Sigmoid colon (tissue), 4 donors: Measurements from ENCODE around the gene EFNA5.

ENCODE experiments used
- CTCF ChIP-seq, 4 experiments: fragments of 450-650 bp in 3 of 4; fragments of 200-600 bp in 1 of 4; IDR thresholded peaks; one replicate each; pipeline ENCODE4 v1.5.1; 2016 to 2019; ENCODE audit warnings: antibody characterized with exemption in 4 of 4, mild to moderate bottlenecking in 3 of 4, moderate library complexity in 2 of 4
- EP300 ChIP-seq, 4 donors: sonication (generic); formaldehyde crosslinking; IDR thresholded peaks; one replicate each; pipeline ENCODE4 v1.6.1; 2017; ENCODE audit warnings: antibody characterized with exemption in 4 of 4
- POLR2A ChIP-seq, 2 donors: fragments of 450-650 bp; IDR thresholded peaks; one replicate each; pipeline ENCODE4 v1.6.1; 2016; ENCODE audit warnings: antibody characterized with exemption in 2 of 2, mild to moderate bottlenecking in 2 of 2, moderate library complexity in 2 of 2
- POLR2AphosphoS5 ChIP-seq, 4 donors: sonication (generic); formaldehyde crosslinking; IDR thresholded peaks; one replicate each; pipeline ENCODE4 v1.6.1; 2017; ENCODE audit warnings: antibody characterized with exemption in 4 of 4

- TF ChIP-seq CTCF (IDR thresholded peaks at IDR 0.05) (no peak), POLR2AphosphoS5 (IDR thresholded peaks at IDR 0.05) (no peak), EP300 (IDR thresholded peaks at IDR 0.05) (no peak), POLR2A (IDR thresholded peaks at IDR 0.05) (no peak)
Observed at GRCh38 chr5:107612541-107612940, 58.2 kb downstream of the EFNA5 start.
